ENCODE data around the gene DNAJC5G. TPM values are rescaled to one million over a fixed set of nuclear protein-coding genes. Genes with fewer than 3 reads are reported as not detected.

Gene DNAJC5G
- total RNA-seq, 4 donors from 2014 or later, result 0.33 to 2.1 (median 1.1) TPM; not detected in 1

DNA sequence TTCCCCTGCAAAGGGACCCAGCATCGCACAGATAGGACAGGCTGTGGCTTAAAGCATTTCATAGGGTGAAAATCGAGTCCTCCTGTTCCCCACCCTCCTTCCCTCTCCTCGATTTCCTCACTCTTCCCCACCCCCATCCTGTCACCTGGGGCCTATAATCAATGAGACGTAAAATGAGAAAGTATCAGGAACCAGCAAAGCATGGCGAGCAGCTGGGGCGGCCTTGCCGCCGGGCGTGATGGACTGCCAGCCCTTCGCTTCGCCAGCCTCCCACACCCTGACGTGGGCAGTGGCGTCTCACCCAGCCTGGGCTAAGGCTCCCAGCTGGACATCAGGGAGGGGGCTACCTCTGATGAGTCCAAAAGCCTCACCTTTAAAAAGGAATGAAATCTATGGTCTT lies 23.5 kb upstream of the DNAJC5G start:
- intact Hi-C loops (cut with DNase I), result no loop called here
- no peaks in the 10 kb centered on the region for H3K27me3 ChIP-seq
- DNase-seq, result no peak
- 82 to 83% methylated on average over 13 of the region's 13 CpGs for WGBS, 2 donors
- H3K36me3 ChIP-seq, result no peaks in the 10 kb centered on the region
- peaks cover 0 to 7% of the 10 kb centered on the region in 2 donors for H3K4me1 ChIP-seq
- no peaks in the 10 kb centered on the region for H3K9me3 ChIP-seq
- no peak overlapping the region for H3K4me3 ChIP-seq (replicated peaks in 1 of 3)
- TF ChIP-seq, protein P1, sequence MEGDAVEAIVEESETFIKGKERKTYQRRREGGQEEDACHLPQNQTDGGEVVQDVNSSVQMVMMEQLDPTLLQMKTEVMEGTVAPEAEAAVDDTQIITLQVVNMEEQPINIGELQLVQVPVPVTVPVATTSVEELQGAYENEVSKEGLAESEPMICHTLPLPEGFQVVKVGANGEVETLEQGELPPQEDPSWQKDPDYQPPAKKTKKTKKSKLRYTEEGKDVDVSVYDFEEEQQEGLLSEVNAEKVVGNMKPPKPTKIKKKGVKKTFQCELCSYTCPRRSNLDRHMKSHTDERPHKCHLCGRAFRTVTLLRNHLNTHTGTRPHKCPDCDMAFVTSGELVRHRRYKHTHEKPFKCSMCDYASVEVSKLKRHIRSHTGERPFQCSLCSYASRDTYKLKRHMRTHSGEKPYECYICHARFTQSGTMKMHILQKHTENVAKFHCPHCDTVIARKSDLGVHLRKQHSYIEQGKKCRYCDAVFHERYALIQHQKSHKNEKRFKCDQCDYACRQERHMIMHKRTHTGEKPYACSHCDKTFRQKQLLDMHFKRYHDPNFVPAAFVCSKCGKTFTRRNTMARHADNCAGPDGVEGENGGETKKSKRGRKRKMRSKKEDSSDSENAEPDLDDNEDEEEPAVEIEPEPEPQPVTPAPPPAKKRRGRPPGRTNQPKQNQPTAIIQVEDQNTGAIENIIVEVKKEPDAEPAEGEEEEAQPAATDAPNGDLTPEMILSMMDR (IDR thresholded peaks at IDR 0.05), result no peak
- TF ChIP-seq POLR2A (IDR thresholded peaks at IDR 0.05), result no peak
- no peak overlapping the region for H3K27ac ChIP-seq

DNA sequence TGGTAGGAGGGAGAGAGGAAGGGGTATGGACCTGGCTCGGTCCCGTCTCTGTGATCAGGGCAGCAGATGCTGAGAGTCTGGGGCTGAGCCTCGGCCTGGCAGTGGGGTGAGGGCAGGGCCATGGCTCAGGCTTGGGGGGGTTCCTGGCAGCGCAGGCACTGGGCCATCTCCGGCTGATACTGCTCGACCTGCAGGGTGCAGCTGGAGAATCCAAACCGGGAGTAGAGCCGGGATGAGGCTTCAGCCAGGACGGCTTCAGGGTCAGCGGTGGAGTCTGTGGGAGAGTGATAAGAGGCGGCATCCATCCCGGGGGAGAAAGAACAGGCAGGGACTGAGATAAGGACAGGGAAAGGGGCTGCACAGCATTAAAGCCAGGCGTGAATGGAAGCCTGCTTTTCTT lies 20.0 kb upstream of the DNAJC5G start:
- Histone ChIP-seq H3K4me1 (peaks cover 0 to 3% of the 10 kb centered on the region in 2 donors), H3K27ac (no peak overlapping the region), H3K4me3 (replicated peaks in 1 of 3) (no peak overlapping the region), H3K27me3 (no peaks in the 10 kb centered on the region), H3K9me3 (no peaks in the 10 kb centered on the region), H3K36me3 (no peaks in the 10 kb centered on the region)
- DNase-seq, result no peak
- TF ChIP-seq, protein P1 (IDR thresholded peaks at IDR 0.05), result no peak
- no peak for TF ChIP-seq POLR2A (IDR thresholded peaks at IDR 0.05)
- intact Hi-C loops (cut with DNase I), result loop anchor here (5.0 kb wide), 1 partner anchor 42 kb away; no protein-coding TSS in a partner anchor
- 52 to 54% methylated on average over 12 to 13 of the region's 13 CpGs for WGBS, 2 donors

DNA sequence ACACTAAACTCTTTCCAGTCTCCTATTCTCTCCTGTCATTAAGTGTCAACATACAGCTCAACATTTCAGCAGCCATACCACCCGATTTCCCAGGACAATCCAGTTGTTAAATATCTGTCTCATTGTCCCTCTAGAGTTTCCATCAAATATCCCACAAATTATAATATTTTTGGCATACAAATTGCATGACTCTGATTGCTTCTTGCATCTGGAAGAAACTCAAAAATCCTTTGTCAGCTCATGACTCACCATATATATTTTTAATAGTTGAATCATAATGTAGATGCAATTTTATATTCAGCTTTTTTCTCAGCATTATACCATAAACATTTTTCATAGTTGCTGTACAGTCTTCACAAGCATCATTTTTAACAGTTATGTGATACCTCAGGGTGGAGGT lies 19.6 kb upstream of the DNAJC5G start:
- H3K4me3 ChIP-seq (replicated peaks in 1 of 3), result no peak overlapping the region
- H3K27ac ChIP-seq, result no peak overlapping the region
- DNase-seq, result no peak
- TF ChIP-seq, protein P1 (IDR thresholded peaks at IDR 0.05), result no peak
- no peak for TF ChIP-seq POLR2A (IDR thresholded peaks at IDR 0.05)
- H3K4me1 ChIP-seq, result no peaks in the 10 kb centered on the region
- no peaks in the 10 kb centered on the region for H3K36me3 ChIP-seq
- intact Hi-C loops (cut with DNase I), result loop anchor here (5.0 kb wide), 1 partner anchor 42 kb away; no protein-coding TSS in a partner anchor
- 29 to 49% methylated on average over 1 of the region's 1 CpG for WGBS, 2 donors
- H3K27me3 ChIP-seq, result no peaks in the 10 kb centered on the region
- H3K9me3 ChIP-seq, result no peaks in the 10 kb centered on the region

DNA sequence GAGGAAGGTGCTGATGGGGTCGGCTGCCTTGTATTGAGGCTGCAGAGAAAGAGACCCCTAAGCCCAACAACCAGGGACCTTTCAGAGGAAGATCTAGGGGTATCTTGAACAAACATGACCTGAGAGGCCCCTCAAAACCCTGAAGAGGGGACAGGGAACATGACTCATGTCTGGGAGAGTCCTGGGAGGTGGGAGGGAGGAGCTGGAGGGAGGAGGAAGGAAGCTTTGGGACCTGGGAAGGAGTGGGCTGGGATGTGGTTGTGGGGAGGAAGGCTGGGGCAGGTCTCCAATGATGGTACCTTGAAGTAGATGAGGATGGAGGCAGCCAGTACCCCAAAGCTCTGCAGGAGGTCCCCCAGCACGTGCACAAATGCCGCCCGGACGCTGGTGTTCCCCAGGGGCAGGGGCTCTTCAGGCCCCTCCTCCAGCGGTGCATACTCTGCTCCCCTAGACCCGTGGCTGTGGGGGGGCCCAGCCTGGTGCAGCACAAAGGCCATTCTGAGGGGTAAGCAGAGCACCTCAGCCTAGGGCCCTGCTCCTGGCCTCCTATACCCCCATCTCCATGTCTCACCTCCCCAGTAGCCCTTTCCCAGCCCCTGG lies 18.3 kb upstream of the DNAJC5G start:
- H3K36me3 ChIP-seq, result no peaks in the 10 kb centered on the region
- 61 to 72% methylated on average over 2 to 7 of the region's 7 CpGs for WGBS, 2 donors
- H3K27ac ChIP-seq, result no peak overlapping the region
- H3K9me3 ChIP-seq, result no peaks in the 10 kb centered on the region
- intact Hi-C loops (cut with DNase I), result loop anchor here (5.0 kb wide), 1 partner anchor 40 kb away; no protein-coding TSS in a partner anchor
- TF ChIP-seq POLR2A (IDR thresholded peaks at IDR 0.05), result no peak
- TF ChIP-seq, protein P1 (IDR thresholded peaks at IDR 0.05), result no peak
- DNase-seq, result no peak
- peaks cover 11% of the 10 kb centered on the region for H3K27me3 ChIP-seq
- H3K4me3 ChIP-seq (replicated peaks in 1 of 3), result no peak overlapping the region
- H3K4me1 ChIP-seq, result peaks cover 0 to 3% of the 10 kb centered on the region in 2 donors

DNA sequence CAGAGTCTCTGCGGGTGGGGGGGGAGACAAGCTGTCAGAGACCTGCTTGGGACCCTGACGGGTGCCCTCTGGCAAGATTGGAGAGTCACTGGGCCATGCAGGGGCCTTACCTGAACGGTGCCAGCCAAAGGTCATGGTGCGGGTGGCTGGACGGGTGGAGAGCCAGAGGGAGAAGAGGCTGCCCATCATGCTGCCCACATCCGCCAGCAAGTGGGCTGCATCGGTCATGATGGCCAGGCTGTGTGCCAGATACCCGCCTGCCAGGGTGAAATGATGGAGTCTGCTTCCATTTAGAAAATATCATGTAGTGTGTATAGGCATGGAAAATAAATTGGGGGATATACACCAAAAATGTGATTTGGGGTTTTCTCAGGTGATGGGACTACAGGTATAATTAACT lies 17.2 kb upstream of the DNAJC5G start:
- 81 to 83% methylated on average over 6 to 7 of the region's 8 CpGs for WGBS, 2 donors
- H3K27ac ChIP-seq, result no peak overlapping the region
- no peaks in the 10 kb centered on the region for H3K36me3 ChIP-seq
- no peak overlapping the region for H3K4me3 ChIP-seq (replicated peaks in 1 of 3)
- H3K4me1 ChIP-seq, result peaks cover 8 to 14% of the 10 kb centered on the region in 2 donors
- intact Hi-C loops (cut with DNase I), result loop anchor here (5.0 kb wide), 1 partner anchor 39 kb away; no protein-coding TSS in a partner anchor
- TF ChIP-seq POLR2A (IDR thresholded peaks at IDR 0.05), result no peak
- TF ChIP-seq, protein P1 (IDR thresholded peaks at IDR 0.05), result no peak
- peaks cover 22% of the 10 kb centered on the region for H3K27me3 ChIP-seq
- no peaks in the 10 kb centered on the region for H3K9me3 ChIP-seq
- no peak for DNase-seq

All from thyroid gland (tissue), 4 donors.